Left ventricle myocardium superior (tissue), 1 donor: Measurements from ENCODE around the gene UBN2. TPM values are rescaled to one million over a fixed set of nuclear protein-coding genes. Genes with fewer than 3 reads are reported as not detected.
A peak's percentile ranks its signal among the peaks of the same experiment; 100 is the strongest.

Experiments used
- ATAC-seq: fragments of 200-7000 bp; cut with Tn5 transposase; one replicate; pipeline ENCODE4 v1.9.1; 2020; ENCODE audit warnings: mild to moderate bottlenecking, moderate library complexity
- DNase-seq: peaks from one replicate; pipeline ENCODE4 v3.0.0-alpha.2; 2020
- intact Hi-C: fragments of 100-400 bp; cut with micrococcal nuclease; formaldehyde crosslinking; loops from one replicate; pipeline ENCODE4 v1.11.0; 2022
- total RNA-seq: library from RNA; stranded (reverse); fragmentation: NEBNext Ultra II Directional; extraction: Animal tissue kit (Norgen Biotek cat#: 25700); gene quantifications from one replicate; pipeline ENCODE4 v1.2.1, GENCODE V29; 2021
- donor health status: DM: no; HTN: yes; CAD: no; lungs with severe emphysema.

Gene UBN2
- total RNA-seq, 1 donor from 2014 or later = 14.1 TPM

DNA sequence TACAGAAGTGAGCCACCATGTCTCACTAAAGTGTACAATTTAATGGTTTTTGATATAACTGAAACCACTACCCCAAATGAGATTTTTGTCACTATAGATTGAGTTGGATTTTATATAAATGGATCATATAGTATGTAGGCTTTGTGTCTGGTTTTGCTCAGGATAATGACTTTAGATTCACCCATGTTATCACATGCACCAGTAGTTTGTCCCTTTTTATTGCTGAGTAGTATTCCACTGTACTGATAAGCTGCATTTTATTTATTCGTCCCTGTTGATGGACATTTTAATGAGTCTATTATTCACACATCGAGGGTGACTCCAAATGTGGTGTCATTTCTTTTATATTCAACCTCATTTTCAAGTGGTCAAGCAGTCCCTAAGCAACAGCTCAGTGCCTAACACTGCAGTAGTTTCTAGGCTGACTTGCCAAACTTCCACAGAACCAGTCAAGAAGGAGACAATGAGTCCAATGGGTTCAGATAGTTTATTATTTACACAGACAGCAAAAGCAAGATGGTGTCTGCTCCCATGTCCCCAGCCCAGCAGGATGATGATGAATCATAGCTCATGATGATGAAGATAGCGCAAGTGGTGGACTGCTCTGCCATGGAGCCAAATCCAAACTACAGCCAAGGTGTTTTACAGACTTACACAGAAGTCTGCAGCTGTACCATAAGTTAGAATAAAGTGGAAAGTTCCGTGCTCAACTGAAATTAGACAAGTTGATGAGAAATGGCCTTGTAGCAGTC is 103.5 kb downstream of the UBN2 start:
- intact Hi-C loops = no loop called here
- no peak for ATAC-seq
- DNase-seq = no peak

DNA sequence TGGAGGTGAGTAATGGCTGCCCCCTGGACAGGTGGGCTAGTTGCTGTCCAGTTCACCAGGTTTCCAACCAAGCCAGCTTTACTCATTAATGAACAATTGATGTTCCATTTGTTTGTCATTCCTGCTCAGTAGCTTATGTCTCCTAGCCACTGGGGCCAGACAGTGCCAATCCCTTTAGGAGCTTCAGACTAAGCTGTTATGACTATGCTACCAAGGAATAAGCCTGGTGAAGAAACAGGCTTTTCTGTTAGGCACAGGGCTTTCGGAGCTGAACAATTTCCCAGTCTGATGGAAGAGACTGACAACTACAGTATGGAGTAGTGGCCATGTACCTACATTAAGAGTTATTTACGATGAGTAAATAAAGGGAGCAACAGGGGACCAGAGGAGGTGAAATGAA is 108.0 kb downstream of the UBN2 start:
- intact Hi-C loops = no loop called here
- ATAC-seq = no peak
- no peak for DNase-seq

DNA sequence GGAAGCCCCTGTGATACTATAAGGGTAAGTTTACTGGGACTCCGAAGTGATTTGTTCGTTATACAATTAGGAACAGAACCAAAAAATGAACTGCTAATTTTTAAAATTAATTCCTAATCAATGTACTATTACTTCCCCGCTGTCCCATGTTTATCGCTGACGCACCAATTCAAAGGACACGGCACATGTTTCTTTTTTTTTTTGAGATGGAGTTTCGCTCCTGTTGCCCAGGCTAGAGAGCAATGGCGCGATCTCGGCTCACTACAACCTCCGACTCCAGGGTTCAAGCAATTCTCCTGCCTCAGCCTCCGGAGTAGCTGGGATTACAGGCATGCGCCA is 108.6 kb downstream of the UBN2 start:
- ATAC-seq (no peak), DNase-seq (no peak)
- intact Hi-C loops = no loop called here

DNA sequence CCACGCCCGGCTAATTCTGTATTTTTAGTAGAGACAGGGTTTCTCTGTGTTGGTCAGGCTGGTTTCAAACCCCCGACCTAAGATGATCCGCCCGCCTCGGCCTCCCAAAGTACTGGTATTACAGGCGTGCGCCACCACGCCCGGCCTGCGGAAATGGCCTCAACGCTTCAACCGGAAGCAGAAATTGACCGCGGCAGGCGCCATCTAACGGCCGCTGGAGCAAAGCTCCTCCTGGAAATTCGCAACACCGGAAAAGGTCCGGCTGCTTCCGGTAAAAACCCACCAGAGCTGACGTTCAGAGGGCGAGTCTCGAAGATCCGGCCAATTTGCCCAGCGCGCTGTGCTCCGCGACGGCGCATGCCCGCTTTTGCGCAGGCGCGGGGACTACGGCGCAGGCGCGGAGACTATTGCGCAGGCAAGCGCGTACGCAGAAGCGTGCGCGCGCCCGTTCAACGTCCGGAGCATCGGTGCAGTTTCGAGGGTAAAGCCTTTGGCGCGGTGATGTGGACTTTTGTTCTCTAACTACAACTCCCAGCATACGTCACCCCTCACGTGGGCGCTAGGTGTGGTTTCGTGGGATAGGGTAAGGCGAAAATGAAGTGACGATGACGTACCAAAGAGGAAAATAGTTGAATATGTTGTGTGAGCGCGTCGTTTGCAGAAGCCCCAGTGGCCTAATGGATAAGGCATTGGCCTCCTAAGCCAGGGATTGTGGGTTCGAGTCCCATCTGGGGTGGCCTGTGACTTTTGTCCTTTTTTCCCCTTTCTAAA is 109.2 kb downstream of the UBN2 start:
- ATAC-seq = peak; percentile 87
- peak; percentile 98 for DNase-seq
- intact Hi-C loops = no loop called here

DNA sequence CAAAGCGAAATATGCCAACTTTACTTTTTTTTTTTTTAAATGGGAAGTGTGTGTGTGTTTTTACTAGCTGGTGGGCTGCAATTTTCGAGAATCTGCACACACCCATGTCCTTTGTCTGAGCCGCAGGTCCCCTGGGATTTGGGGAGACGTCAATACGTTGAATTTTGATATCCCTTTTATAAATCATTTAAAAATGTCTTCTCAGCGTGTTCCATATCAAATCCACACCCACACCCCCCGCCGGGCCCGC is 109.7 kb downstream of the UBN2 start:
- ATAC-seq (no peak), DNase-seq (no peak)
- intact Hi-C loops = no loop called here

DNA sequence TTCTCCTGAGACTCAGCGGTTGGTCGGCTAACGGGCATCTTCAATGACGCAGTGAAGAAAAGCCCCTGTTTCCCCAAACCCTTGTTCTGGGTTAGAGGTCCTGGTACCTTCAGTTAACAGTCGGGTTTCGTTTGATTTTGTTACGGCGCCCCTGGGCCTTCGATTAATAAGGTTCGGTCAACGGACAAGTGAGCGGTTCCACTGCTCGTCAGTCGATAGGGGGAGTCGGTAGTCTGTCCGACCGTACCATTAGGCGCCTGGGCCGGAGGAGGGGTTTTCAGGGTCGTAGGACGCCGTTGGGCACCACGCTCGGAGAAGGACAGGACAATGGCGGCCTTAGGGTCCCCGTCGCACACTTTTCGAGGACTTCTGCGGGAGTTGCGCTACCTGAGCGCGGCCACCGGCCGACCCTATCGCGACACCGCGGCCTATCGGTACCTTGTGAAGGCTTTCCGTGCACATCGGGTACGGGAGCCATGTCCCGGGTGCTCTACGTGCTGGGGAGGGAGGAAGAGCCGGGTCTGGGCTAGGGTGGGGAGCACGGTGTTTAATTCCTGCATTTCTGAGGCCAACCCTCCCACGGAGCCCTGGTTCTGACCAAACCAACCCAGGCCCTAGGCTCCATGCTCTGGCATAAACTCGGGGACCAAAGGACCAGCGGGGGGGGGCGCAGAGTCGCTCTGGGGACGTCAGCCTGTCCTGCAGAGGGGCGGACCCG is 110.2 kb downstream of the UBN2 start, which contains the start of gene FMC1:
TSS of gene FMC1 (plus strand) at position 280 of the 718 bp plus-strand sequence. CDS start at position 328, 48 bp downstream.
- intact Hi-C loops = no loop called here
- DNase-seq = peak; percentile 93

DNA sequence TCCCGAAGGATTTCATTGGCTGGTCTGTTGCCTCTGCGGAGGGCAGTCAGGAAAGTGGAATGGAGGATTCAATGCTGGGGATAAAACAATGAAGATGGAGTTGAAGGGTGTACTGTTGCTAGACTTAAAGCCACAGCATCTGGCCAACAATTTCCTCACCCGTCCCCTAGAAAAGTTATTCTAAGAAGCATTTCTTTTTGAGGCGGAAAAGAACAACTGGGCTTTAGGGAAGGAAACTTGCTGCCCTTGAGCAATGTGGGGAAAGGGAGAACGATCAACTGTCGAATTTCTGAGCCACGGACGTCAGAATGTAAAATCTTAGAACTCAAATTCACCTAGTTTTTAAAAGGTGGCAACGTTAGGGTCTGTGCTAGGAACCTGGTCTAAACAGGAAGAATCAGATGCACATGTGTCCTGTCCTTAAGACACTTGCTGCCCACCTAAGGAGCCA is 110.8 kb downstream of the UBN2 start:
- DNase-seq = no peak
- intact Hi-C loops = no loop called here

More for the DNA sequence above, 110.2 kb downstream of the UBN2 start, which contains the start of gene FMC1:
- ATAC-seq = peak; percentile 84

DNA sequence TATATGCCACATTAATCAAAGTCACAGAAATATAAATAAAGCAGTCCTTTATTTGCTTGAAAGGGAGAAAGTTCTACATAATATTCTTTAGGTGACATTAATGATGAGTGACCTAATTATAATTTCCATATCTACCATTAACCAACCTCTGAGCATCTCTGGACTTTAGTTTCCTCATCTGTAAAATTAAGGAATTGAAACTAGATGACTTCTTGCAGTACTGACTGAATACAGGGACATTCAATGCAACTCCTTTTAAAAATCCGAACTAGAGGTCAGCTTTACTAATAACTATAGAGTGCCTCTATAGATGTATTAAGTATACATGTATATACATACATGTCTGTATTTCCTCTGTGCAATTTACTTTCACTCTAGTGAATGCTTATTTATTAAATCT is 114.0 kb downstream of the UBN2 start:
- ATAC-seq (no peak), DNase-seq (no peak)
- intact Hi-C loops = no loop called here

More for the DNA sequence above, 110.8 kb downstream of the UBN2 start:
- no peak for ATAC-seq

DNA sequence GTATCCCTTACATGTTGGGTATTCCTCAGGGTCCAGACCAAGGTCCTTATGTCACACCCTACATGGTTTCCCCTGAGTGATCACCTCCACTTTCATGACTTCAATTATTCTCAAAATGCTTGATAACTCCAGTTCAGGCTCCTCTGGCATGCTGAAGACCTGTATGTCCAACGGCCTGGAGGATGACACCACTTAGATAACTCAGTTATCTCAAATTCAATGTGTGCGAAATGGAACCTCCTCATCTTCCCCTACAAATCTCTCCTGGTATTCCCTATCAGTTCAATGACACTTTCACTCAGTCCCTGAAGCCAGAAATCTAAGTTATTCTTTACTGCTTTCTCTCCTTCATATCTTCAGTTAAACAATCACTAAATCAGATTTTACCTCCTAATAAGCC is 120.0 kb downstream of the UBN2 start:
- intact Hi-C loops = no loop called here
- ATAC-seq (no peak), DNase-seq (no peak)

DNA sequence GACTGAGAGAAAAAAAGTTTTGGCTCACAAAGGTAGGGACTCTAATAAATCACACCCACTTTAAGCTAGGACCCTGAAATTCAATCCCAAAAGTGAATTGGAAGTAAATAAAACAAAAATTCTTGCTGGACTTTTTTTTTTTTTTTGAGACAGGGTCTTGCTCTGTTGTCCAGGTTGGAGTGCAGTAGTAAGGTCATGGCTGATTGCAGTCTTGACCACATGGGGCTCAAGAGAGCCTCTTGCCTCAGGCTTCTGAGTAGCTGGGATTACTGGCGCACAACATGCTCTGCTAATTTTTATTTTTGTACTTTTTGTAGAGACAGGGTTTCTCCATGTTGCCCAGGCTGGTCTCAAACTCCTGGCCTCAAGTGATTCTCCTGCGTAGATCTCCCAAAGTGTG is 123.7 kb downstream of the UBN2 start:
- no peak for ATAC-seq
- intact Hi-C loops = no loop called here
- DNase-seq = no peak

DNA sequence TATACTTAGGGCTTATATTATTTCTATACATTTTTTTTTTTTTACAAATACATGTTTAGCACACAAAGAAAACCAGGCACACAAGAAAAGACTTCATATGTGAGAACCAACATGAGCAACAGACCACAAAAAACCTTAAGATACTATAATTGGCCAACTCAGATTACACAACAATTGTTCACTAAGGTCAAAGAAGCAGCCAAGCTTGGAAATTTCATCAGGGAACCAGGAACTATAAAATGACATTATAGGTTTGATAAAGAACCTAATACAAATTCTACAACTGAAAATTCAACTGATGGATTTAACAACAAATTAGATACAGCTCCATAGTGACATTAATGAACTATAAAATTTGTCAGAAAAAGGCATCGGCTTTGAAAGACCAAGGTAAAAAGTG is 124.3 kb downstream of the UBN2 start:
- DNase-seq (no peak), ATAC-seq (no peak)
- intact Hi-C loops = no loop called here

Other genes starting within 250 kb of the UBN2 start
- 2.5 TPM for gene KIAA1549, start 249.8 kb upstream of the UBN2 start, total RNA-seq
- gene ZC3HAV1L, start 195.2 kb upstream of the UBN2 start, total RNA-seq = 3.1 TPM
- gene ZC3HAV1, start 121.5 kb upstream of the UBN2 start, total RNA-seq = 7.1 TPM
- 37.6 TPM for gene FMC1, start 110.1 kb downstream of the UBN2 start, total RNA-seq
- 49.9 TPM for gene LUC7L2, start 128.7 kb downstream of the UBN2 start, total RNA-seq